Tibial artery (tissue), 4 donors: ENCODE data around the gene LYZ.

Source experiments
- DNase-seq, 2 donors: peaks; one replicate each; pipeline ENCODE4 v3.0.0-alpha.2; 2019
- H3K27ac ChIP-seq, 2 donors: fragments of 200-600 bp; sonication (generic) in 1 of 2; 1 replicate in 1 of 2; 2 replicates in 1 of 2; pipeline ENCODE4 v1.5.1; 2018 to 2019; ENCODE audit warnings: mild to moderate bottlenecking in 1 of 2
- H3K27me3 ChIP-seq, 2 donors: fragments of 200-600 bp; sonication (generic) in 1 of 2; one replicate each; pipeline versions ENCODE4 v1.5.1 to v1.6.0; 2016 to 2019
- H3K36me3 ChIP-seq, 3 donors: fragments of 200-600 bp; sonication (generic) in 2 of 3; one replicate each; pipeline ENCODE4 v1.5.1; 2016 to 2019; ENCODE audit warnings: mild to moderate bottlenecking in 2 of 3
- H3K4me1 ChIP-seq, 4 donors: fragments of 200-600 bp; sonication (generic) in 2 of 4; 1 replicate in 3 of 4; 2 replicates in 1 of 4; pipeline ENCODE4 v1.5.1; 2016 to 2019
- H3K4me3 ChIP-seq, 2 donors: fragments of 200-600 bp; sonication (generic) in 1 of 2; 1 replicate in 1 of 2; 2 replicates in 1 of 2; pipeline ENCODE4 v1.5.1; 2018 to 2019; ENCODE audit warnings: mild to moderate bottlenecking in 2 of 2
- H3K9me3 ChIP-seq, 3 donors: fragments of 200-600 bp; sonication (generic) in 1 of 3; one replicate each; pipeline ENCODE4 v1.5.1; 2016 to 2019
- intact Hi-C: fragments of 100-400 bp; cut with DNase I; formaldehyde crosslinking; loops from one replicate; pipeline ENCODE4 v1.15.0; 2023; ENCODE audit warnings: low total_unique reads
- TF ChIP-seq, protein P1 (sequence below), 2 experiments: fragments of 200-600 bp in 1 of 2; fragments of 450-650 bp in 1 of 2; IDR thresholded peaks; one replicate each; pipeline ENCODE4 v1.5.1; 2017 to 2019; ENCODE audit warnings: antibody characterized with exemption in 2 of 2, mild to moderate bottlenecking in 1 of 2, moderate library complexity in 1 of 2

Gene LYZ

DNA sequence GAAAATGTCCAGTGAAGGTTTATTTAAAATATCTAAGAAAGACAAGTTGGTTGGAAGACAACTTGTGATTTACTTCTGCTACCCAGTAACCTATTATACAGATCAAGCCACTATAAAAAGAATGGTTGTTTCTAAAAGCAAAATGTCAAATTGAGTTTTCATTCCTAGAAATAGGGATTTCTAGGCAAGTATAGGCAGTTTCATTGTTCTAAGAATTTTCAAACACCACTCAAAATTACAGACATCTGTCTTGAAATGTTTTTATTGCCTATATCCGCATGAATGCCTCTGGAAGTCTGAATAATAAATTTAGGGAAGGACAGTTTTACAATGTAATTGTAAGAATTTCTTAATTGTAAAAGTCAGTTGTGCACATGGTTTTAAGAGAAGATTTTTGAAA is 20.0 kb downstream of the LYZ start:
- Histone ChIP-seq H3K9me3 (no peaks in the 10 kb centered on the region), H3K4me3 (no peak overlapping the region), H3K4me1 (no peaks in the 10 kb centered on the region), H3K27me3 (no peaks in the 10 kb centered on the region), H3K27ac (no peak overlapping the region), H3K36me3 (peaks cover 27 to 46% (median 27%) of the 10 kb centered on the region in 3 donors)
- intact Hi-C loops, result no loop called here
- DNase-seq, result no peak
- TF ChIP-seq, protein P1, sequence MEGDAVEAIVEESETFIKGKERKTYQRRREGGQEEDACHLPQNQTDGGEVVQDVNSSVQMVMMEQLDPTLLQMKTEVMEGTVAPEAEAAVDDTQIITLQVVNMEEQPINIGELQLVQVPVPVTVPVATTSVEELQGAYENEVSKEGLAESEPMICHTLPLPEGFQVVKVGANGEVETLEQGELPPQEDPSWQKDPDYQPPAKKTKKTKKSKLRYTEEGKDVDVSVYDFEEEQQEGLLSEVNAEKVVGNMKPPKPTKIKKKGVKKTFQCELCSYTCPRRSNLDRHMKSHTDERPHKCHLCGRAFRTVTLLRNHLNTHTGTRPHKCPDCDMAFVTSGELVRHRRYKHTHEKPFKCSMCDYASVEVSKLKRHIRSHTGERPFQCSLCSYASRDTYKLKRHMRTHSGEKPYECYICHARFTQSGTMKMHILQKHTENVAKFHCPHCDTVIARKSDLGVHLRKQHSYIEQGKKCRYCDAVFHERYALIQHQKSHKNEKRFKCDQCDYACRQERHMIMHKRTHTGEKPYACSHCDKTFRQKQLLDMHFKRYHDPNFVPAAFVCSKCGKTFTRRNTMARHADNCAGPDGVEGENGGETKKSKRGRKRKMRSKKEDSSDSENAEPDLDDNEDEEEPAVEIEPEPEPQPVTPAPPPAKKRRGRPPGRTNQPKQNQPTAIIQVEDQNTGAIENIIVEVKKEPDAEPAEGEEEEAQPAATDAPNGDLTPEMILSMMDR (IDR thresholded peaks at IDR 0.05), result no peak

DNA sequence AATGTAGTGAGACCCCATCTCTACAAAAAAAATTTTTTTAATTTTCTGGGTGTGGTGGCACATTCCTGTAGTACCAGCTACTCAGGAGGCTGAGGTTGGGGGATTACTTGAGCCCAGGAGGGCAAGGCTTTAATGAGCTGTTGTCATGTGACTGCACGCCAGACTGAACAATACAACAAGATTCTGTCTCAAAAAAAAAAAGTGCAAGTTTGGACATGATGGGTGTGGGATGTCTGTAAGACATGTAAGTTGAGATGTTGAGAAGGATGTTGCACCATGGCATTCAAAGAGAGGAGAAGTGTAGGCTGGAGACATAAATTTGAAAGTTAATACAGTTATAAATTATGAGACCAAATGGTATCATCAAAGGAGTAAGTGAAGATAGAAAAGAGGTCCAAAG is 34.9 kb downstream of the LYZ start:
- intact Hi-C loops, result no loop called here
- TF ChIP-seq, protein P1 (IDR thresholded peaks at IDR 0.05), result no peak
- Histone ChIP-seq H3K27ac (no peak overlapping the region), H3K9me3 (no peaks in the 10 kb centered on the region), H3K36me3 (peaks cover 0 to 4% (median 1%) of the 10 kb centered on the region in 3 donors), H3K4me3 (no peak overlapping the region), H3K4me1 (no peaks in the 10 kb centered on the region), H3K27me3 (no peaks in the 10 kb centered on the region)
- no peak for DNase-seq

DNA sequence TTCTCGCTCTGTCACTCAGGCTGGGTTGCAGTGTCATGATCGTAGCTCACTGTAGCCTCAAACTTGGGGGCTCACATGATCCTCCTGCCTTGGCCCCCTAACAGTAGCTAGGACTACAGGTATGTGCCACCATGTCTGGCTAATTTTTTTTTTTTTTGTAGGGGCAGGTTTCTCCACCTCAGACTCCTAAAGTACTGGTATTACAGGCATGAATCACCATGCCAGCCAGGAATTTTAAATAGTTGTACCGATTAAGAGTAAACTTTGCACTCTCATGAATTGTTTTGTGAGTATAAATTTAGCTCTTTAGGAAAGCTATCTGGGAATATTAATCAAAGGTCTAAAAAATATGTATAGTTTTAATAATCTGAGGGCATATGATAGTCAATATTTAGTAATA is 36.9 kb downstream of the LYZ start:
- intact Hi-C loops, result no loop called here
- no peak for DNase-seq
- TF ChIP-seq, protein P1 (IDR thresholded peaks at IDR 0.05), result no peak

DNA sequence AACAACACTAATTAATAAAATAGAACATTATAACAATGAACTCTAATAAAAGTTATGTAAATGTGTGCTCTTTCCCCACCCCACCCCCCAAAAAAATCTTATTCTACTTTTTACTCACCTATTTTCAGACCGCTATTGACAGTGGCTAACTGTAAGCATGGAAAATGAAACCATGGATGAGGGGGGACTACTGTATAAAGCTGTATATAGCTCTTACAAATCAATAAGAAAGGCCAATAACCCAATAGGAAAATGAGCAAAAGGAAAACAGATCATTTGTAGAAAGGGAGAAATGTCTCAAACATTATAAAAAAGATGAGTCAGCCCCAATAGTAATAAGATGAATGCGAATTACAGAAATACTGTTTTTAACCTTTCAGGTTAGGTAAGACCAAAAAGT is 38.7 kb downstream of the LYZ start:
- Histone ChIP-seq H3K27ac (no peak overlapping the region), H3K4me1 (peaks cover 0 to 23% (median 0%) of the 10 kb centered on the region in 4 donors), H3K36me3 (no peaks in the 10 kb centered on the region), H3K27me3 (no peaks in the 10 kb centered on the region), H3K4me3 (no peak overlapping the region), H3K9me3 (no peaks in the 10 kb centered on the region)
- DNase-seq, result no peak
- TF ChIP-seq, protein P1 (IDR thresholded peaks at IDR 0.05), result no peak
- intact Hi-C loops, result no loop called here

More for the DNA sequence above, 36.9 kb downstream of the LYZ start:
- no peaks in the 10 kb centered on the region for H3K36me3 ChIP-seq
- no peak overlapping the region for H3K4me3 ChIP-seq
- H3K9me3 ChIP-seq, result no peaks in the 10 kb centered on the region
- peaks cover 0 to 15% (median 0%) of the 10 kb centered on the region in 4 donors for H3K4me1 ChIP-seq
- H3K27me3 ChIP-seq, result no peaks in the 10 kb centered on the region
- H3K27ac ChIP-seq, result no peak overlapping the region

DNA sequence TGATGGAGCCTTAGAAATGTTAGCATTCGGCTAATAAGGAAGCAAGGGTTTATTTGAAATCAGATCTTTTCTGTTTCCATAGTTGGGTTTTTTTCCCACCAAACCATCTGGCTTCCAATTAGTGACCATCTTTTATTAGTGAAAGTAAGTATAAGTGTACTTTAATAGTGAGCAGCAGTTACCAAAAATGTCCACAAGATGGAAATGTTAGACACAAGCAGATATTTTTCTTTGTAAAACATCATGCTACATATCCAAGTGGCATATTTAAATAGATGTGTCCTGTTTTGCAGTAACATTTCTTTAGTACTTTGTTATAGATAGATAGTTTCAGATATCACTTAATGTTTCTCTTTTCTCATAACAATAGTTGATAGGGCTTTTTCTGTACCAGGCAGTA is 40.2 kb downstream of the LYZ start:
- Histone ChIP-seq H3K4me1 (peaks cover 0 to 23% (median 0%) of the 10 kb centered on the region in 4 donors), H3K9me3 (no peaks in the 10 kb centered on the region), H3K36me3 (no peaks in the 10 kb centered on the region), H3K27me3 (no peaks in the 10 kb centered on the region), H3K27ac (peak overlapping the region in 1 of 2 donors; percentile 22), H3K4me3 (no peak overlapping the region)
- intact Hi-C loops, result loop anchor here (2.0 kb wide), 1 partner anchor 182 kb away; no protein-coding TSS in a partner anchor
- DNase-seq, result no peak
- TF ChIP-seq, protein P1 (IDR thresholded peaks at IDR 0.05), result peak; percentile 72 to 82

DNA sequence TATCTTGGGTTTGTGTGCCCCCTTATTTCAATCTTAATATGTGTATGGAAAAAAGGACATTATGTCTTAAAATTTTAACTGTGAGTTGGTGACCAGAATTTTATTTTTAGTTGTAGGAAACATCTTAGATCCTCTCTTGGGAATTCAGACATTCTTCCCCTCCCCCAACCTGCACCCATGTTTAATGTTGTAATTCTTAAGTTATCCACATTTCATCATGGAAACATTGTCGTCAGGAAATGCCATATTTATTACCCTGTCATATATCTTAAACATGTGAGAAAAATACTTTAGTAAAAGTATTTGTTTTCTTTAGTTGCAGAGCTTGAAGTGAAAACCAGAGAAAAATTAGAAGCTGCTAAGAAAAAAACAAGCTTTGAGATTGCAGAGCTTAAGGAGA is 41.6 kb downstream of the LYZ start:
- H3K27me3 ChIP-seq, result no peaks in the 10 kb centered on the region
- H3K4me1 ChIP-seq, result peaks cover 0 to 23% (median 0%) of the 10 kb centered on the region in 4 donors
- no peak overlapping the region for H3K4me3 ChIP-seq
- no peaks in the 10 kb centered on the region for H3K36me3 ChIP-seq
- no peak for DNase-seq
- no peaks in the 10 kb centered on the region for H3K9me3 ChIP-seq
- H3K27ac ChIP-seq, result peak overlapping the region in 1 of 2 donors; percentile 48
- TF ChIP-seq, protein P1 (IDR thresholded peaks at IDR 0.05), result no peak
- intact Hi-C loops, result loop anchor here (2.0 kb wide), 1 partner anchor 181 kb away; no protein-coding TSS in a partner anchor
